ENCODE measurements around the gene EFR3B. TPM values are rescaled to one million over a fixed set of nuclear protein-coding genes. Genes with fewer than 3 reads are reported as not detected.
A peak's percentile ranks its signal among the peaks of the same experiment; 100 is the strongest.

EFR3B gene
- total and polyA plus RNA-seq, 2 of the 13 experiments (the other 11 are each of a cell fraction or from before 2014, with no cell fraction given), result 0.42 TPM

DNA sequence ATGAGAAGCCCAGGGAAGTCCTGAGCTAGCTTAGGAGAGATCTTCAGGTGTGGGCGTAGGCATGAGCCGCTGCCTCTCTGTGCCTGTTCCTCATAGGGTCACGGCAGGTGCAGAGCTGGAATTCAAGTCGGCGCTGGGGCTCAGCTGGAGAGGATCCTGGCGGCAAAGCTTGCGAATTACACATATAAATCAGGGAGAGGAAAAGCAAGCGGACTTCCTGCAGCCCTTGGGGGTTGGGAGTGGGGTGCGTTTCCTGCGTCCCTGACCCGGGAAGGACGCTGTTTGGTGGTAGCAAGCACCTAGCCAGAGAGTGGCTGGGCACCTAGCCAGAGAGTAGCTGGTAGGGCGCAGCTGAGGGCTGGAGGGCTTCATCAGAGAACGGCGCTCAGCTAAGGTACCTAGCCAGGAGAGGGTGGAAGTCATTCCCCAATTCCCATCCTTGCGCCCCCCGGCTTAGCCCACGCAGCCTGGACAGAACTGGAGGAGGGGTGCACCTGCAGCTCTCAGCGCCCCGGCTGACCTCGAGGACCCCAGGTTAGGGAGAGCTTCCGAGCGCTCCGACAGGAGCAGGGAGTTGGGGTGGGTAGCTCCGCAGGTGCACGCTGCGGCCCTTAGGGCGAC is 459 bp upstream of the EFR3B start (continued):
- TF ChIP-seq ZBTB8A (CRISPR knock-in tag; IDR thresholded peaks at IDR 0.05; ENCODE audit: borderline replicate concordance, low read depth) (no peak), MED1 (CRISPR knock-in tag; IDR thresholded peaks at IDR 0.05) (no peak), GTF3A (CRISPR knock-in tag; conservative IDR thresholded peaks at IDR 0.05) (no peak), MEF2D (CRISPR knock-in tag; IDR thresholded peaks at IDR 0.05) (no peak), SRY (CRISPR knock-in tag; IDR thresholded peaks at IDR 0.05) (no peak), SRSF9 (IDR thresholded peaks at IDR 0.05; ENCODE audit: borderline replicate concordance, insufficient read depth, low read depth, low read length, poor library complexity, severe bottlenecking) (no peak), SNRNP70 (IDR thresholded peaks at IDR 0.05; ENCODE audit: low read depth, low read length) (no peak), ZNF572 (CRISPR knock-in tag; IDR thresholded peaks at IDR 0.05) (peak; percentile 96), ZNF468 (CRISPR knock-in tag; IDR thresholded peaks at IDR 0.05) (no peak), RXRB (CRISPR knock-in tag; IDR thresholded peaks at IDR 0.05; ENCODE audit: borderline replicate concordance) (no peak), RXRA (CRISPR knock-in tag; IDR thresholded peaks at IDR 0.05) (no peak), ZSCAN30 (CRISPR knock-in tag; IDR thresholded peaks at IDR 0.05) (no peak), LRRFIP1 (CRISPR knock-in tag; conservative IDR thresholded peaks at IDR 0.05) (no peak), SNAPC5 (CRISPR knock-in tag; IDR thresholded peaks at IDR 0.05; ENCODE audit: borderline replicate concordance) (no peak), ZNF333 (CRISPR knock-in tag; IDR thresholded peaks at IDR 0.05; ENCODE audit: borderline replicate concordance) (no peak), ZNF234 (CRISPR knock-in tag; conservative IDR thresholded peaks at IDR 0.05) (0 out of 2 replicates have a peak, but pooled peaks have one; percentile 51), HHEX (CRISPR knock-in tag; IDR thresholded peaks at IDR 0.05) (no peak), SMAD9 (CRISPR knock-in tag; IDR thresholded peaks at IDR 0.05) (no peak), JDP2 (CRISPR knock-in tag; IDR thresholded peaks at IDR 0.05; ENCODE audit: borderline replicate concordance) (no peak), RCOR2 (CRISPR knock-in tag; IDR thresholded peaks at IDR 0.05) (no peak), SUZ12 (IDR thresholded peaks at IDR 0.05; ENCODE audit: low read depth, low read length) (no peak), EP300 (IDR thresholded peaks at IDR 0.05; ENCODE audit: low read depth in 2 of 2, low read length in 2 of 2) (no peak), EP300 (CRISPR knock-in tag; IDR thresholded peaks at IDR 0.05; ENCODE audit: borderline replicate concordance) (no peak), GTF2F1 (IDR thresholded peaks at IDR 0.05; ENCODE audit: low read length) (no peak), ELF3 (CRISPR knock-in tag; IDR thresholded peaks at IDR 0.05) (peak; percentile 62), ZNF737 (CRISPR knock-in tag; IDR thresholded peaks at IDR 0.05; ENCODE audit: borderline replicate concordance) (no peak)
- TF ChIP-seq, protein P1, sequence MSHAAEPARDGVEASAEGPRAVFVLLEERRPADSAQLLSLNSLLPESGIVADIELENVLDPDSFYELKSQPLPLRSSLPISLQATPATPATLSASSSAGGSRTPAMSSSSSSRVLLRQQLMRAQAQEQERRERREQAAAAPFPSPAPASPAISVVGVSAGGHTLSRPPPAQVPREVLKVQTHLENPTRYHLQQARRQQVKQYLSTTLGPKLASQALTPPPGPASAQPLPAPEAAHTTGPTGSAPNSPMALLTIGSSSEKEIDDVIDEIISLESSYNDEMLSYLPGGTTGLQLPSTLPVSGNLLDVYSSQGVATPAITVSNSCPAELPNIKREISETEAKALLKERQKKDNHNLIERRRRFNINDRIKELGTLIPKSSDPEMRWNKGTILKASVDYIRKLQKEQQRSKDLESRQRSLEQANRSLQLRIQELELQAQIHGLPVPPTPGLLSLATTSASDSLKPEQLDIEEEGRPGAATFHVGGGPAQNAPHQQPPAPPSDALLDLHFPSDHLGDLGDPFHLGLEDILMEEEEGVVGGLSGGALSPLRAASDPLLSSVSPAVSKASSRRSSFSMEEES (CRISPR knock-in tag; IDR thresholded peaks at IDR 0.05), result no peak
- TF ChIP-seq, protein P2, sequence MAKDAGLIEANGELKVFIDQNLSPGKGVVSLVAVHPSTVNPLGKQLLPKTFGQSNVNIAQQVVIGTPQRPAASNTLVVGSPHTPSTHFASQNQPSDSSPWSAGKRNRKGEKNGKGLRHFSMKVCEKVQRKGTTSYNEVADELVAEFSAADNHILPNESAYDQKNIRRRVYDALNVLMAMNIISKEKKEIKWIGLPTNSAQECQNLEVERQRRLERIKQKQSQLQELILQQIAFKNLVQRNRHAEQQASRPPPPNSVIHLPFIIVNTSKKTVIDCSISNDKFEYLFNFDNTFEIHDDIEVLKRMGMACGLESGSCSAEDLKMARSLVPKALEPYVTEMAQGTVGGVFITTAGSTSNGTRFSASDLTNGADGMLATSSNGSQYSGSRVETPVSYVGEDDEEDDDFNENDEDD (CRISPR knock-in tag; IDR thresholded peaks at IDR 0.05; ENCODE audit: borderline replicate concordance), result no peak
